Measurements from ENCODE around the gene GSTM4. TPM values are rescaled to one million over a fixed set of nuclear protein-coding genes. Genes with fewer than 3 reads are reported as not detected.

GSTM4 gene
- polyA plus RNA-seq, 2 of the 4 experiments (the other 2 are of a cell fraction), result 13.0 to 17.2 TPM

GRCh38 chr1:109610609-109611307 lies 45.1 kb upstream of the GSTM4 start:
- ATAC-seq (peak in 1 of 2 experiments; percentile 76; a peak in 3 of 6 replicates), FAIRE-seq (no peak), DNase-seq (ENCODE audit: low read depth in 1 of 2, low spot score in 1 of 2) (no peak)
- ChIA-PET POLR2A (interaction anchor here (2.2 kb wide), 1 partner anchor 63 kb away, joined by 8 read pairs; the partner anchor contains the start of gene GNAI3), CTCF (interaction anchor here (0.8 to 1.4 kb wide), 4 partner anchors 8 to 166 kb away, joined by 3 to 5 read pairs (median 3); no protein-coding TSS in a partner anchor)
- peak overlapping the region; percentile 56 for H3K4me2 ChIP-seq
- no peaks in the 10 kb centered on the region for H3K9me3 ChIP-seq
- peak overlapping the region in 1 of 2 experiments; percentile 49; a peak in 2 of 6 replicates for H3K27ac ChIP-seq
- peaks cover 13% of the 10 kb centered on the region; the same call in 2 of the 3 replicates for H3K4me1 ChIP-seq
- no peak for TF ChIP-seq ZSCAN20 (CRISPR knock-in tag; IDR thresholded peaks at IDR 0.05)
- TF ChIP-seq NR3C1 (IDR thresholded peaks at IDR 0.05), result no peak
- TF ChIP-seq PHF8 (IDR thresholded peaks at IDR 0.05; ENCODE audit: borderline replicate concordance, low read depth), result no peak
- no peak for TF ChIP-seq EP300 (IDR thresholded peaks at IDR 0.05)
- no peak for TF ChIP-seq ZNF302 (CRISPR knock-in tag; IDR thresholded peaks at IDR 0.05)
- TF ChIP-seq HMGXB4 (CRISPR knock-in tag; IDR thresholded peaks at IDR 0.05; ENCODE audit: borderline replicate concordance), result no peak
- TF ChIP-seq HEYL (CRISPR knock-in tag; IDR thresholded peaks at IDR 0.05), result no peak
- TF ChIP-seq HDAC2 (IDR thresholded peaks at IDR 0.05), result no peak
- TF ChIP-seq BHLHE40 (IDR thresholded peaks at IDR 0.05; ENCODE audit: low read depth, low read length), result no peak
- H3K4me3 ChIP-seq, result no peak overlapping the region
- WGBS (ENCODE audit: missing lambda C conversion rate), result 37% methylated on average over 3 of the region's 3 CpGs

GRCh38 chr1:109611308-109611990 lies 44.5 kb upstream of the GSTM4 start:
- no peak for TF ChIP-seq PBX3 (IDR thresholded peaks at IDR 0.05)
- TF ChIP-seq EHF (CRISPR knock-in tag; IDR thresholded peaks at IDR 0.05), result no peak
- no peak for TF ChIP-seq ESRRA (IDR thresholded peaks at IDR 0.05; ENCODE audit: borderline replicate concordance, low read length)
- no peak for TF ChIP-seq JUN (IDR thresholded peaks at IDR 0.05)
- TF ChIP-seq SMC3 (IDR thresholded peaks at IDR 0.05), result no peak
- TF ChIP-seq ATOH8 (CRISPR knock-in tag; IDR thresholded peaks at IDR 0.05; ENCODE audit: low read depth), result no peak
- TF ChIP-seq HES2 (IDR thresholded peaks at IDR 0.05), result no peak
- no peak for TF ChIP-seq MYC (IDR thresholded peaks at IDR 0.05; ENCODE audit: borderline replicate concordance, low read length)
- no peak for TF ChIP-seq KDM1A (IDR thresholded peaks at IDR 0.05; ENCODE audit: low read depth)
- TF ChIP-seq MAFK (IDR thresholded peaks at IDR 0.05; ENCODE audit: partially characterized antibody), result no peak
- TF ChIP-seq KDM5A (IDR thresholded peaks at IDR 0.05), result no peak
- no peak for TF ChIP-seq NPAS2 (CRISPR knock-in tag; IDR thresholded peaks at IDR 0.05; ENCODE audit: borderline replicate concordance)
- no peak for TF ChIP-seq ZFP36 (IDR thresholded peaks at IDR 0.05; ENCODE audit: borderline replicate concordance, partially characterized antibody)
- no peak for TF ChIP-seq REST (IDR thresholded peaks at IDR 0.05)
- TF ChIP-seq POLR2A (IDR thresholded peaks at IDR 0.05; ENCODE audit: low read length), result no peak
- no peak for TF ChIP-seq ZC3H11A (IDR thresholded peaks at IDR 0.05)
- no peak for TF ChIP-seq HMGXB4 (CRISPR knock-in tag; IDR thresholded peaks at IDR 0.05; ENCODE audit: borderline replicate concordance)
- H3K9me3 ChIP-seq, result no peaks in the 10 kb centered on the region
- H3K4me3 ChIP-seq, result no peak overlapping the region
- FAIRE-seq (no peak), ATAC-seq (no peak), DNase-seq (ENCODE audit: low read depth in 1 of 2, low spot score in 1 of 2) (no peak)
- 95% methylated on average over 13 of the region's 13 CpGs for WGBS (ENCODE audit: missing lambda C conversion rate)
- H3K4me1 ChIP-seq, result peaks cover 13% of the 10 kb centered on the region; the same call in 2 of the 3 replicates
- CTCF ChIA-PET, result interaction anchor here (0.8 to 2.2 kb wide), 3 partner anchors 9 to 79 kb away, joined by 3 to 7 read pairs (median 5); no protein-coding TSS in a partner anchor
- POLR2A ChIA-PET, result interaction anchor here (1.0 kb wide), 1 partner anchor 63 kb away, joined by 3 read pairs; the partner anchor contains the start of gene GNAI3
- H3K27ac ChIP-seq, result peak overlapping the region in 1 of 2 experiments; percentile 48; a peak in 1 of 6 replicates
- no peak overlapping the region; the same call in 2 of the 3 replicates for H3K4me2 ChIP-seq
